HCT116 (cell line): ENCODE results near the gene SPG11. TPM values are rescaled to one million over a fixed set of nuclear protein-coding genes. Genes with fewer than 3 reads are reported as not detected.

Experiments used
- ATAC-seq: fragments of 200-7000 bp; cut with Tn5 transposase; 2 replicates; pipeline ENCODE4 v1.9.1; 2020; ENCODE audit warnings: mild to moderate bottlenecking, moderate library complexity
- BruUV-seq: library from RNA; stranded (reverse); fragments of 400-500 nt; replicated peaks from 2 replicates; lab custom pipeline; 2021; lab: Mats Ljungman, UMichigan
- CTCF ChIA-PET: fragments of 300-600 bp; sonication (Branson Sonifier 250); formaldehyde crosslinking; loops from one replicate; lab custom pipeline; 2021; ENCODE audit warnings: antibody characterized with exemption; lab: Charles Lee
- POLR2A ChIA-PET: fragments of 300-600, 350-600 bp; sonication (Branson Sonifier 250); formaldehyde crosslinking; loops from one replicate; lab custom pipeline; 2021; ENCODE audit warnings: antibody characterized with exemption; lab: Charles Lee
- RAD21 ChIA-PET, 2 experiments: fragments of 300-600 bp; sonication (Branson Sonifier 250); formaldehyde crosslinking; loops; one replicate each; lab custom pipeline; 2023; ENCODE audit warnings: low total read pairs in 2 of 2; ENCODE audit not compliant: uncharacterized antibody in 2 of 2, unreplicated experiment in 2 of 2, low non-redundant PET in 1 of 2; lab: Charles Lee
- DNase-seq: peaks from one replicate; pipeline ENCODE4 v3.0.0-alpha.2; 2010; ENCODE audit warnings: low read depth, low spot score
- H2AFZ ChIP-seq: fragments of 200-600 bp; shearing (Covaris generic), sonication (generic); 2 replicates; pipeline ENCODE4 v1.6.1; 2017; ENCODE audit warnings: low read depth, mixed run types, mixed read lengths, antibody characterized with exemption, low read length; ENCODE audit not compliant: poor library complexity, severe bottlenecking
- H3K27ac ChIP-seq: 2 replicates; pipeline ENCODE4 v1.5.1; 2012; ENCODE audit warnings: low read depth, low read length
- H3K27me3 ChIP-seq: fragments of 200-600 bp; sonication (generic); 2 replicates; pipeline ENCODE4 v1.6.1; 2016; ENCODE audit warnings: mixed run types, low read length, mixed read lengths; ENCODE audit not compliant: insufficient read depth
- H3K36me3 ChIP-seq, 2 experiments: fragments of 200-500 bp in 1 of 2; fragments of 200-600 bp in 1 of 2; sonication (Bioruptor generic) in 1 of 2; sonication (generic) in 1 of 2; 2 replicates each; pipeline versions ENCODE4 v1.5.1 to v1.6.1; 2014 to 2016; ENCODE audit warnings: low read length in 2 of 2, inconsistent platforms in 1 of 2, mixed read lengths in 1 of 2, mixed run types in 1 of 2; ENCODE audit not compliant: insufficient read depth in 2 of 2, control insufficient read depth in 1 of 2
- H3K4me1 ChIP-seq, 2 experiments: fragments of 200-600 bp in 1 of 2; sonication (generic) in 1 of 2; 2 replicates each; pipeline versions ENCODE4 v1.5.1 to v1.6.1; 2012 to 2017; ENCODE audit warnings: low read length in 2 of 2, inconsistent platforms in 1 of 2, mild to moderate bottlenecking in 1 of 2, mixed read lengths in 1 of 2, mixed run types in 1 of 2, moderate library complexity in 1 of 2; ENCODE audit not compliant: insufficient read depth in 2 of 2, control insufficient read depth in 1 of 2
- H3K4me2 ChIP-seq: fragments of 200-600 bp; sonication (generic); 2 replicates; pipeline ENCODE4 v1.6.1; 2017; ENCODE audit warnings: mixed run types, low read length, mixed read lengths
- H3K4me3 ChIP-seq, 2 experiments: fragments of 200-600 bp in 1 of 2; sonication (generic) in 1 of 2; replicated peaks in 1 of 2; 2 replicates each; pipeline ENCODE4 v1.5.1; 2011 to 2016; ENCODE audit warnings: low read length in 2 of 2, control low read depth in 1 of 2, low read depth in 1 of 2, mild to moderate bottlenecking in 1 of 2, mixed read lengths in 1 of 2, mixed run types in 1 of 2
- H3K79me2 ChIP-seq: fragments of 200-600 bp; sonication (generic); 2 replicates; pipeline ENCODE4 v1.6.1; 2017; ENCODE audit warnings: mild to moderate bottlenecking, mixed run types, low read length, moderate library complexity, mixed read lengths; ENCODE audit not compliant: insufficient read depth
- H3K9ac ChIP-seq: fragments of 200-600 bp; sonication (generic); 2 replicates; pipeline ENCODE4 v1.6.1; 2016; ENCODE audit warnings: low read length, mixed read lengths
- H3K9me2 ChIP-seq: fragments of 200-600 bp; sonication (generic), shearing (Covaris generic); 2 replicates; pipeline ENCODE4 v1.6.1; 2017; ENCODE audit warnings: mixed run types, mild to moderate bottlenecking, moderate library complexity; ENCODE audit not compliant: insufficient read depth
- H3K9me3 ChIP-seq, 2 experiments: fragments of 200-500 bp in 1 of 2; fragments of 200-600 bp in 1 of 2; sonication (Bioruptor generic) in 1 of 2; sonication (generic) in 1 of 2; 2 replicates each; pipeline ENCODE4 v1.6.1; 2014 to 2017; ENCODE audit warnings: low read length in 2 of 2, mixed read lengths in 2 of 2, inconsistent platforms in 1 of 2, low read depth in 1 of 2, mild to moderate bottlenecking in 1 of 2, mixed run types in 1 of 2, moderate library complexity in 1 of 2; ENCODE audit not compliant: control insufficient read depth in 1 of 2, insufficient read depth in 1 of 2
- H4K20me1 ChIP-seq: fragments of 200-600 bp; sonication (generic), shearing (Covaris generic); 2 replicates; pipeline ENCODE4 v1.6.1; 2017; ENCODE audit warnings: mixed run types, mild to moderate bottlenecking, moderate library complexity; ENCODE audit not compliant: insufficient read depth
- ATF3 ChIP-seq: IDR thresholded peaks from 2 replicates; pipeline ENCODE4 v1.6.1; 2012
- CTCF ChIP-seq, 3 experiments: fragments of 200-600 bp in 1 of 3; sonication (generic) in 1 of 3; IDR thresholded peaks in 2 of 3; conservative IDR thresholded peaks in 1 of 3; 2 replicates each; pipeline ENCODE4 v1.5.1; 2012 to 2017; ENCODE audit warnings: low read depth in 2 of 3, low read length in 2 of 3, antibody characterized with exemption in 1 of 3, borderline replicate concordance in 1 of 3, control low read depth in 1 of 3, mild to moderate bottlenecking in 1 of 3, mixed read lengths in 1 of 3, mixed run types in 1 of 3, moderate library complexity in 1 of 3; ENCODE audit not compliant: insufficient read depth in 1 of 3
- MAX ChIP-seq: IDR thresholded peaks from 2 replicates; pipeline ENCODE4 v1.6.1; 2012
- YY1 ChIP-seq: IDR thresholded peaks from 2 replicates; pipeline ENCODE4 v1.6.1; 2011; ENCODE audit warnings: low read length, low read depth, moderate library complexity, mild to moderate bottlenecking; ENCODE audit not compliant: insufficient replicate concordance; ENCODE audit errors: extremely low read depth
- intact Hi-C: fragments of 100-400 bp; cut with micrococcal nuclease; formaldehyde crosslinking; loops from 2 replicates; pipeline ENCODE4 v1.10.0; 2022
- total RNA-seq: library from RNA; stranded (reverse); gene quantifications from one replicate; pipeline ENCODE4 v1.2.1, GENCODE V29; 2021; ENCODE audit not compliant: unreplicated experiment

SPG11 gene
- total RNA-seq, 1 experiment from 2014 or later, result 34.8 TPM

GRCh38 chr15:44663410-44664308, at the start of gene SPG11 (continued):
- peak; percentile 79 to 90 (median 81) for TF ChIP-seq CTCF (IDR thresholded peaks at IDR 0.05 in 2 of 3, conservative IDR thresholded peaks at IDR 0.05 in 1 of 3; ENCODE audit: borderline replicate concordance in 1 of 3, insufficient read depth in 1 of 3, low read depth in 2 of 3, low read length in 2 of 3)
- TF ChIP-seq MAX, result peak; percentile 88
- peak; percentile 96 for TF ChIP-seq YY1

- DNase-seq (peak; percentile 54), ATAC-seq (peak; percentile 20)
- Histone ChIP-seq H3K4me1 (peaks cover 11 to 19% of the 10 kb centered on the region in 2 experiments; a peak in 3 of 4 replicates), H4K20me1 (no peaks in the 10 kb centered on the region), H3K27me3 (no peaks in the 10 kb centered on the region), H3K4me2 (peak overlapping the region; percentile 83), H3K9me3 (no peaks in the 10 kb centered on the region), H2AFZ (no peak overlapping the region), H3K79me2 (peaks cover 41% of the 10 kb centered on the region), H3K4me3 (peak overlapping the region; percentile 84 to 93), H3K27ac (peak overlapping the region; percentile 69), H3K9me2 (no peaks in the 10 kb centered on the region), H3K36me3 (peaks cover 22 to 26% of the 10 kb centered on the region in 2 experiments), H3K9ac (peak overlapping the region; percentile 74)
- no TSS peak for BruUV-seq
- CTCF ChIA-PET, result interaction anchor here (1.0 to 3.6 kb wide), 5 partner anchors 10 to 49 kb away, joined by 5 to 30 read pairs (median 16); partner anchors contain the start of genes SPG11 and TRIM69
- 0 out of 2 replicates have a peak, but pooled peaks have one; percentile 12 for TF ChIP-seq MAX
- TF ChIP-seq ATF3, result no peak
- intact Hi-C loops, result no loop called here
- POLR2A ChIA-PET, result interaction anchor here (0.8 to 7.0 kb wide), 8 partner anchors 9 to 49 kb away, joined by 3 to 106 read pairs (median 8); partner anchors contain the start of genes SPG11 and TRIM69
- RAD21 ChIA-PET, result interaction anchor here (0.7 to 1.9 kb wide), 3 partner anchors 25 to 49 kb away, joined by 3 to 5 read pairs (median 4); partner anchors contain the start of gene SPG11 (in 1 of the 2)
Measured at GRCh38 chr15:44712346-44713005, 49.0 kb upstream of the SPG11 start.
